ENCODE data around the gene A1CF.

DNA sequence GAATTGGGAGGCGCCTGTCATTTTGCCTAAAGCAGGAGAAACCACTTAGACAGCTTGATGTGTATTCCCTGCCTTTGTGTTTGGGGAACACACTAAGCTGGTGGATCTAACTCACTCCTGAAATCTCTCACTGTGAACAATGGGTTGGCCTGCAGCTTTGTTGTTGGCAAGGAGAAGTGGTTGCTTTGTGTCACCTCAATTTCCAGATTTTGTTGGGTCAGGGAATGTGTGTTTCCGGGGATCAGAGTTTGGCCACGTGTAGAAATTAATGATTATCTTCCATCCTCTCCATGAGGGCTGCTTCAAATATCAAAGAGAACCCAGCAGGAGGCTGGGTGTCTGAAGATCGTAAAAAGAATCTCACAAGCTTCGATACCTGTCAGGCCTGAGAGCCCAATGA is 27.8 kb downstream of the A1CF start:
- TF ChIP-seq EZH2 (IDR thresholded peaks at IDR 0.05; ENCODE audit: insufficient read depth, poor library complexity, severe bottlenecking) (no peak), EZH2phosphoT487 (IDR thresholded peaks at IDR 0.05; ENCODE audit: insufficient read depth, low read depth) (no peak)

Data from GM23248 (cell line).